Gastroesophageal sphincter (tissue), 3 donors: ENCODE data around the gene CARS2.

ENCODE experiments used
- POLR2A ChIP-seq, 2 donors: fragments of 450-650 bp; IDR thresholded peaks; one replicate each; pipeline ENCODE4 v1.6.1; 2017; ENCODE audit warnings: antibody characterized with exemption in 2 of 2, mild to moderate bottlenecking in 2 of 2, moderate library complexity in 1 of 2
- POLR2AphosphoS5 ChIP-seq: sonication (generic); formaldehyde crosslinking; IDR thresholded peaks from one replicate; pipeline ENCODE4 v1.6.1; 2017; ENCODE audit warnings: antibody characterized with exemption
- TF ChIP-seq, protein P1 (sequence below), 4 experiments: fragments of 200-600 bp in 2 of 4; fragments of 450-650 bp in 2 of 4; sonication (generic) in 1 of 4; IDR thresholded peaks; one replicate each; pipeline ENCODE4 v1.5.1; 2017 to 2019; ENCODE audit warnings: antibody characterized with exemption in 4 of 4, mild to moderate bottlenecking in 2 of 4, moderate library complexity in 2 of 4

DNA sequence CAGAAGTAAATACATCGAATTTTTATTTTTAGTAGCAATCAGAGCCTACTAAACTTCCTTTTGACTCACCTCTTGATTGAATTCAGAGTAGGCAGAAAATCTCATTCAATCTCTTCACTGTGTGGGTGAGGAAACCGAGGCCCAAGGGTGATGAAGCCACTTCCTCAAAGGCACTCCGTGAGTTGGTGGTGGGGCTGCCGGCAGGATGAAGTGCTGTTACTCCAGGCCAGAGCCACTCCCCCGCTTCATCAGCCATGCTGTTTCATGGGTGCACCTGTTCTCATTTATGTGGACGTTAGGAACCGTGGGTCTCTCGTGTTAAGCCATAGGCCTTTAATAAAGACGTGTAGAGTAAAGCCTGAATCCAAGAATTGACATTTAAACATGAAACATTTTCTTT, 20.8 kb upstream of the CARS2 start:
- TF ChIP-seq, protein P1, sequence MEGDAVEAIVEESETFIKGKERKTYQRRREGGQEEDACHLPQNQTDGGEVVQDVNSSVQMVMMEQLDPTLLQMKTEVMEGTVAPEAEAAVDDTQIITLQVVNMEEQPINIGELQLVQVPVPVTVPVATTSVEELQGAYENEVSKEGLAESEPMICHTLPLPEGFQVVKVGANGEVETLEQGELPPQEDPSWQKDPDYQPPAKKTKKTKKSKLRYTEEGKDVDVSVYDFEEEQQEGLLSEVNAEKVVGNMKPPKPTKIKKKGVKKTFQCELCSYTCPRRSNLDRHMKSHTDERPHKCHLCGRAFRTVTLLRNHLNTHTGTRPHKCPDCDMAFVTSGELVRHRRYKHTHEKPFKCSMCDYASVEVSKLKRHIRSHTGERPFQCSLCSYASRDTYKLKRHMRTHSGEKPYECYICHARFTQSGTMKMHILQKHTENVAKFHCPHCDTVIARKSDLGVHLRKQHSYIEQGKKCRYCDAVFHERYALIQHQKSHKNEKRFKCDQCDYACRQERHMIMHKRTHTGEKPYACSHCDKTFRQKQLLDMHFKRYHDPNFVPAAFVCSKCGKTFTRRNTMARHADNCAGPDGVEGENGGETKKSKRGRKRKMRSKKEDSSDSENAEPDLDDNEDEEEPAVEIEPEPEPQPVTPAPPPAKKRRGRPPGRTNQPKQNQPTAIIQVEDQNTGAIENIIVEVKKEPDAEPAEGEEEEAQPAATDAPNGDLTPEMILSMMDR (IDR thresholded peaks at IDR 0.05): no peak
- no peak for TF ChIP-seq POLR2AphosphoS5
- no peak for TF ChIP-seq POLR2A (IDR thresholded peaks at IDR 0.05)
